ENCODE results near the gene ATP6V1D. TPM values are rescaled to one million over a fixed set of nuclear protein-coding genes. Genes with fewer than 3 reads are reported as not detected.

ATP6V1D gene
- total and polyA plus RNA-seq, 2 of the 8 experiments (the other 6 are each of a cell fraction or from before 2014, with no cell fraction given), result 45.1 to 76.3 TPM

- H3K27me3 ChIP-seq (replicated peaks in 1 of 4; ENCODE audit: control insufficient read depth in 3 of 4, extremely low read depth in 1 of 4, insufficient read depth in 3 of 4, low read length in 3 of 4), result no peaks in the 10 kb centered on the region
- H2BK20ac ChIP-seq (ENCODE audit: low read length), result no peak overlapping the region
- H4K91ac ChIP-seq (replicated peaks; ENCODE audit: insufficient read length, low read length), result no peak overlapping the region
- no peak overlapping the region for H2AFZ ChIP-seq (ENCODE audit: low read length)
- H4K5ac ChIP-seq (ENCODE audit: insufficient read length, low read depth, low read length), result no peak overlapping the region
- H4K8ac ChIP-seq (ENCODE audit: extremely low read depth, insufficient read depth, low read length), result no peak overlapping the region
- H4K20me1 ChIP-seq (replicated peaks in 1 of 2; ENCODE audit: control insufficient read depth in 1 of 2, insufficient read depth in 2 of 2, low read length in 2 of 2), result no peaks in the 10 kb centered on the region
- FAIRE-seq (peak; percentile 19), DNase-seq (ENCODE audit: low read depth in 1 of 2, low spot score in 2 of 2) (no peak)
- no peak overlapping the region for H3K18ac ChIP-seq (ENCODE audit: extremely low read depth, low read length)
- no peaks in the 10 kb centered on the region; the same call in 1 of the 2 replicates for H3K23me2 ChIP-seq (ENCODE audit: low read depth, low read length)
- no peaks in the 10 kb centered on the region for H3K79me2 ChIP-seq (ENCODE audit: control insufficient read depth in 1 of 2, insufficient read depth in 2 of 2, low read length in 2 of 2)
- H2BK12ac ChIP-seq (ENCODE audit: low read depth, low read length), result no peak overlapping the region
- H3K9me3 ChIP-seq (ENCODE audit: insufficient read depth in 2 of 2, low read depth in 1 of 2, low read length in 1 of 2), result no peaks in the 10 kb centered on the region
- H2BK15ac ChIP-seq (ENCODE audit: low read length), result no peak overlapping the region
- no peak overlapping the region for H3K23ac ChIP-seq (ENCODE audit: insufficient read length)
- H3K4me3 ChIP-seq (ENCODE audit: extremely low read depth in 1 of 4, insufficient read depth in 2 of 4, low read depth in 3 of 4, low read length in 4 of 4), result no peak overlapping the region
- H2AK5ac ChIP-seq (ENCODE audit: low read depth, low read length), result no peak overlapping the region
- H3K14ac ChIP-seq (ENCODE audit: insufficient read length), result no peak overlapping the region
- H3K4me2 ChIP-seq (ENCODE audit: insufficient read depth in 1 of 2, low read depth in 2 of 2, low read length in 2 of 2), result no peak overlapping the region
- 96% methylated on average over 2 of the region's 2 CpGs; no CpG with 5 or more reads in 1 of the 2 experiments for WGBS, 2 experiments (ENCODE audit: extremely low coverage in 1 of 2, insufficient coverage in 1 of 2, insufficient read length in 1 of 2, insufficient replicate concordance in 2 of 2, low coverage in 1 of 2, low lambda C conversion rate in 2 of 2, missing lambda C conversion rate in 1 of 2)
- H2BK120ac ChIP-seq (replicated peaks; ENCODE audit: low read depth, low read length), result no peak overlapping the region
- CTCF ChIA-PET (ENCODE audit: partially characterized antibody), result interaction anchor here (0.9 to 1.1 kb wide), 2 partner anchors 16 to 59 kb away, joined by 3 to 4 read pairs; no protein-coding TSS in a partner anchor
- H3K79me1 ChIP-seq (ENCODE audit: low read depth, low read length), result no peaks in the 10 kb centered on the region
- no peak overlapping the region for H3K4ac ChIP-seq (replicated peaks; ENCODE audit: insufficient read length, low read depth, low read length)
- H3K56ac ChIP-seq (replicated peaks; ENCODE audit: insufficient read length, low read depth, low read length), result no peak overlapping the region
- H3K36me3 ChIP-seq (ENCODE audit: control insufficient read depth in 2 of 4, insufficient read depth in 4 of 4, low read length in 3 of 4), result peaks cover 0 to 9% (median 0%) of the 10 kb centered on the region in 4 experiments; a peak in 1 of 8 replicates
- H3K4me1 ChIP-seq (replicated peaks in 1 of 4; ENCODE audit: control insufficient read depth in 3 of 4, insufficient read depth in 4 of 4, low read length in 3 of 4), result no peaks in the 10 kb centered on the region
- H2BK5ac ChIP-seq (ENCODE audit: low read depth, low read length), result no peak overlapping the region
- POLR2A ChIA-PET (ENCODE audit: partially characterized antibody), result interaction anchor here (2.4 kb wide), 1 partner anchor 70 kb away, joined by 5 read pairs; the partner anchor contains the start of gene PALS1
- no peak overlapping the region for H3K9ac ChIP-seq (replicated peaks in 1 of 4; ENCODE audit: extremely low read depth in 1 of 4, low read depth in 3 of 4, low read length in 3 of 4)
- no peak overlapping the region for H3K27ac ChIP-seq (ENCODE audit: low read depth, low read length)
- TF ChIP-seq SP1 (IDR thresholded peaks at IDR 0.05; ENCODE audit: low read depth, low read length), result no peak
- TF ChIP-seq JUN (IDR thresholded peaks at IDR 0.05; ENCODE audit: low read depth, low read length), result no peak
- no peak for TF ChIP-seq ATF3 (IDR thresholded peaks at IDR 0.05; ENCODE audit: insufficient read depth, low read depth, low read length)
- no peak for TF ChIP-seq RBBP5 (IDR thresholded peaks at IDR 0.05; ENCODE audit: borderline replicate concordance, low read depth, low read length)
- no peak for TF ChIP-seq MAX (IDR thresholded peaks at IDR 0.05)
- TF ChIP-seq CTBP2 (IDR thresholded peaks at IDR 0.05; ENCODE audit: borderline replicate concordance, insufficient read depth, insufficient read length, low read length), result no peak
- TF ChIP-seq EGR1 (IDR thresholded peaks at IDR 0.05; ENCODE audit: borderline replicate concordance, low read depth, low read length), result no peak
- no peak for TF ChIP-seq TCF12 (IDR thresholded peaks at IDR 0.05; ENCODE audit: low read depth, low read length)
- TF ChIP-seq SIRT6 (IDR thresholded peaks at IDR 0.05; ENCODE audit: low read length), result no peak
- no peak for TF ChIP-seq MAFK (IDR thresholded peaks at IDR 0.05; ENCODE audit: low read depth, low read length)
- no peak for TF ChIP-seq RXRA (IDR thresholded peaks at IDR 0.05; ENCODE audit: insufficient read depth, low read depth, low read length)
- no peak for TF ChIP-seq CBX5 (IDR thresholded peaks at IDR 0.05; ENCODE audit: low read depth, low read length)
- TF ChIP-seq TBP (IDR thresholded peaks at IDR 0.05; ENCODE audit: low read depth, low read length), result no peak
- TF ChIP-seq PHF8 (conservative IDR thresholded peaks at IDR 0.05; ENCODE audit: low read depth, low read length), result no peak
Observed at GRCh38 chr14:67311868-67312267, 47.7 kb downstream of the ATP6V1D start.

Measured in H1 (cell line).